Stomach (tissue), 4 donors: ENCODE results near the gene PAPSS1.

ENCODE experiments used
- POLR2A ChIP-seq, 4 donors: fragments of 450-650 bp; IDR thresholded peaks; one replicate each; pipeline ENCODE4 v1.6.1; 2016; ENCODE audit warnings: antibody characterized with exemption in 4 of 4, control low read depth in 2 of 4, mild to moderate bottlenecking in 1 of 4, moderate library complexity in 1 of 4
- POLR2AphosphoS5 ChIP-seq, 3 donors: sonication (generic); formaldehyde crosslinking; IDR thresholded peaks; one replicate each; pipeline ENCODE4 v1.6.1; 2016; ENCODE audit warnings: antibody characterized with exemption in 3 of 3
- TF ChIP-seq, protein P1 (sequence below), 7 experiments: fragments of 450-650 bp in 4 of 7; fragments of 200-600 bp in 3 of 7; sonication (generic) in 3 of 7; IDR thresholded peaks; one replicate each; pipeline ENCODE4 v1.5.1; 2016 to 2019; ENCODE audit warnings: antibody characterized with exemption in 7 of 7, control low read depth in 2 of 7, mild to moderate bottlenecking in 1 of 7

DNA sequence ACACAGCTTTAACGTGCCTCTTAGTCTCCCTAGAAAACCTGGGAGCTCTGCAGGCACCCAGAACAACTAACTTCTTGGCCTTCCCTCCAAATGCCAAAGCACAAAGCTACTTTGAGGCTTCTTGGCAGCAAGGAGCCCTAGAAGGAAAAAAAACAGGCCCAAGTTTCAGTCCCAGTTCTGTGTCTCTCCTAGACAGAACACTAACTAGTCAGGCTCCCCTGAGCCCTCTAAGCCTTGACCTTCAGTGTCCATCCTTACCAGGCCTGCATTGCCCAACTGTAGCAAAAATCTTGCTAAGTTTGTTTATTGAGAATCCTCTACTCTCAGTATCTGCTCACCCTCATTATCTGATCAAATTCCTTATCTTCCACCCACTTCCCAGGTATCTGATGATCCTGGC is 79.2 kb downstream of the PAPSS1 start:
- TF ChIP-seq, protein P1, sequence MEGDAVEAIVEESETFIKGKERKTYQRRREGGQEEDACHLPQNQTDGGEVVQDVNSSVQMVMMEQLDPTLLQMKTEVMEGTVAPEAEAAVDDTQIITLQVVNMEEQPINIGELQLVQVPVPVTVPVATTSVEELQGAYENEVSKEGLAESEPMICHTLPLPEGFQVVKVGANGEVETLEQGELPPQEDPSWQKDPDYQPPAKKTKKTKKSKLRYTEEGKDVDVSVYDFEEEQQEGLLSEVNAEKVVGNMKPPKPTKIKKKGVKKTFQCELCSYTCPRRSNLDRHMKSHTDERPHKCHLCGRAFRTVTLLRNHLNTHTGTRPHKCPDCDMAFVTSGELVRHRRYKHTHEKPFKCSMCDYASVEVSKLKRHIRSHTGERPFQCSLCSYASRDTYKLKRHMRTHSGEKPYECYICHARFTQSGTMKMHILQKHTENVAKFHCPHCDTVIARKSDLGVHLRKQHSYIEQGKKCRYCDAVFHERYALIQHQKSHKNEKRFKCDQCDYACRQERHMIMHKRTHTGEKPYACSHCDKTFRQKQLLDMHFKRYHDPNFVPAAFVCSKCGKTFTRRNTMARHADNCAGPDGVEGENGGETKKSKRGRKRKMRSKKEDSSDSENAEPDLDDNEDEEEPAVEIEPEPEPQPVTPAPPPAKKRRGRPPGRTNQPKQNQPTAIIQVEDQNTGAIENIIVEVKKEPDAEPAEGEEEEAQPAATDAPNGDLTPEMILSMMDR (IDR thresholded peaks at IDR 0.05) = no peak
- no peak for TF ChIP-seq POLR2A (IDR thresholded peaks at IDR 0.05)
- no peak for TF ChIP-seq POLR2AphosphoS5 (IDR thresholded peaks at IDR 0.05)
